ENCODE data around the gene NAA20. TPM values are rescaled to one million over a fixed set of nuclear protein-coding genes. Genes with fewer than 3 reads are reported as not detected.

Gene NAA20
- total RNA-seq, 4 donors from 2014 or later: 18.1 to 27.2 (median 20.8) TPM

GRCh38 chr20:20034486-20034885 lies 17.3 kb downstream of the NAA20 start:
- no peak overlapping the region for H3K27ac ChIP-seq
- TF ChIP-seq EP300 (IDR thresholded peaks at IDR 0.05) (no peak), POLR2A (IDR thresholded peaks at IDR 0.05) (no peak)
- TF ChIP-seq, protein P1, sequence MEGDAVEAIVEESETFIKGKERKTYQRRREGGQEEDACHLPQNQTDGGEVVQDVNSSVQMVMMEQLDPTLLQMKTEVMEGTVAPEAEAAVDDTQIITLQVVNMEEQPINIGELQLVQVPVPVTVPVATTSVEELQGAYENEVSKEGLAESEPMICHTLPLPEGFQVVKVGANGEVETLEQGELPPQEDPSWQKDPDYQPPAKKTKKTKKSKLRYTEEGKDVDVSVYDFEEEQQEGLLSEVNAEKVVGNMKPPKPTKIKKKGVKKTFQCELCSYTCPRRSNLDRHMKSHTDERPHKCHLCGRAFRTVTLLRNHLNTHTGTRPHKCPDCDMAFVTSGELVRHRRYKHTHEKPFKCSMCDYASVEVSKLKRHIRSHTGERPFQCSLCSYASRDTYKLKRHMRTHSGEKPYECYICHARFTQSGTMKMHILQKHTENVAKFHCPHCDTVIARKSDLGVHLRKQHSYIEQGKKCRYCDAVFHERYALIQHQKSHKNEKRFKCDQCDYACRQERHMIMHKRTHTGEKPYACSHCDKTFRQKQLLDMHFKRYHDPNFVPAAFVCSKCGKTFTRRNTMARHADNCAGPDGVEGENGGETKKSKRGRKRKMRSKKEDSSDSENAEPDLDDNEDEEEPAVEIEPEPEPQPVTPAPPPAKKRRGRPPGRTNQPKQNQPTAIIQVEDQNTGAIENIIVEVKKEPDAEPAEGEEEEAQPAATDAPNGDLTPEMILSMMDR (IDR thresholded peaks at IDR 0.05): no peak
- peaks cover 0 to 12% (median 0%) of the 10 kb centered on the region in 4 donors for H3K4me1 ChIP-seq
- peaks cover 2 to 95% (median 36%) of the 10 kb centered on the region in 3 donors for H3K36me3 ChIP-seq
- H3K4me3 ChIP-seq: no peak overlapping the region
- no peaks in the 10 kb centered on the region for H3K9me3 ChIP-seq
- no peak for DNase-seq (ENCODE audit: low spot score in 2 of 2)
- no peaks in the 10 kb centered on the region for H3K27me3 ChIP-seq
- 78 to 83% methylated on average over 4 of the region's 4 CpGs for WGBS, 2 donors

DNA sequence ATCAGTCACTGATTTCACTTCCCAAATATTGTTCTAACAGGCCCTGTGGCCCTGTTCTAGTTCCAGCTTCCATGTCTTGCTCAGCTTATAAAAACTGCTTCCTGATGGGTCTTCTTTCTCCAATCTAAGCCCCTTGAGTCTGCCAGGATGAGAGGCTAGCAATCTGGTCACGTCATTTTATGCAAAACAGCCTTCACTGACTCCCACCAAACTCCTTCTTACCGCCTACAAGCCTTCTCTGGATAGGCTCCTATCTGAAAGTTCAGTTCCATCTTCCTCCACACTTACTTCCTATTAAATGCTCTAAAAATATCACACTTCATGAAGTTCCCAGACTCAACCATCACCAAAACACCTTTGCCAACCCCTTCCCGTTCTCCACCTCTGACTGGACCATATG lies 19.6 kb downstream of the NAA20 start:
- H3K27ac ChIP-seq: no peak overlapping the region
- H3K4me1 ChIP-seq: peaks cover 0 to 12% (median 0%) of the 10 kb centered on the region in 4 donors
- TF ChIP-seq EP300 (IDR thresholded peaks at IDR 0.05): no peak
- TF ChIP-seq, protein P1 (IDR thresholded peaks at IDR 0.05): no peak
- TF ChIP-seq POLR2A (IDR thresholded peaks at IDR 0.05): no peak
- H3K27me3 ChIP-seq: no peaks in the 10 kb centered on the region
- H3K36me3 ChIP-seq: peaks cover 3 to 99% (median 45%) of the 10 kb centered on the region in 3 donors
- no peaks in the 10 kb centered on the region for H3K9me3 ChIP-seq
- no peak overlapping the region for H3K4me3 ChIP-seq
- DNase-seq (ENCODE audit: low spot score in 2 of 2): no peak
- WGBS, 2 donors: 81 to 87% methylated on average over 3 of the region's 3 CpGs

DNA sequence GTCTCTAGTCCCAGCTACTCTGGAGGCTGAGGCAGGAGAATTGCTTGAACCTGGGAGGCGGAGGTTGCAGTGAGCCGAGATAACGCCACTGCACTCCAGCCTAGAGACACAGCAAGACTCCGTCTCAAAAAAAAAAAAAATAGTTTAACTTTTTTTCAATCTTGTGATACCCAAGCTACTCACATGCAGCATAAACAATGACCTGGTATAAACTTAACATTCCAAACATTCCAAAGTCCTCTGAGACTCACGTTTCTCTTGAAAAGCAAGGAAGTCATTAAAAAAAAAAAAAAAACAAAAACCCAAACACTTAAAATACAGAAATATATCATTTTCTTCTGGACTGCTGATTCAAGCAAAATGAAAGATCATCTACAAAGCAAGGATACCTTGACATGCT lies 20.8 kb downstream of the NAA20 start:
- WGBS, 2 donors: 55 to 57% methylated on average over 5 of the region's 5 CpGs
- peaks cover 3 to 99% (median 47%) of the 10 kb centered on the region in 3 donors for H3K36me3 ChIP-seq
- TF ChIP-seq EP300 (IDR thresholded peaks at IDR 0.05): no peak
- TF ChIP-seq, protein P1 (IDR thresholded peaks at IDR 0.05): no peak
- no peak for TF ChIP-seq POLR2A (IDR thresholded peaks at IDR 0.05)

DNA sequence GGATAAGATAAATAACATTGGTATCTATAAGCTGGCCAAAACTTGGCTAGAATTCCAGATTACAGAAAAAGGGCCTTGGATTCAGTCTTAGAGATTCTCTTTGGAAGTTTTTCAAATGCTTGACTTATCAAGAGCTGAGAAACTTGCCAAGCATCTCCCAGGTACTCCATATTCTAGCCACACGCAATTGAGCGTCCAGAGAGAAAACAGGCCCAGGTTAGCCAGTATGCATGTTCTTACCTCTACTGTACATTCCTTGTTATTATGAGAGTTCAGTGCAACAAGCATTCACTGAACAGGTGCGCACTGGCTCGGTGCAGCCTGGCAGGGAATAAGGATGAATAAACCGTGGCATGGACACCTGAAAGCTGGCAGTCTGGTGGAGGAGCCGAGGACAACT lies 21.4 kb downstream of the NAA20 start:
- no peak overlapping the region for H3K4me3 ChIP-seq
- H3K36me3 ChIP-seq: peaks cover 3 to 100% (median 54%) of the 10 kb centered on the region in 3 donors
- no peaks in the 10 kb centered on the region for H3K27me3 ChIP-seq
- H3K9me3 ChIP-seq: no peaks in the 10 kb centered on the region
- no peak for DNase-seq (ENCODE audit: low spot score in 2 of 2)
- TF ChIP-seq EP300 (IDR thresholded peaks at IDR 0.05): no peak
- no peak for TF ChIP-seq POLR2A (IDR thresholded peaks at IDR 0.05)
- TF ChIP-seq, protein P1 (IDR thresholded peaks at IDR 0.05): no peak
- 90 to 93% methylated on average over 6 of the region's 6 CpGs for WGBS, 2 donors
- H3K4me1 ChIP-seq: peaks cover 0 to 12% (median 0%) of the 10 kb centered on the region in 4 donors
- H3K27ac ChIP-seq: no peak overlapping the region

More for the DNA sequence above, 20.8 kb downstream of the NAA20 start:
- Histone ChIP-seq H3K4me1 (peaks cover 0 to 12% (median 0%) of the 10 kb centered on the region in 4 donors), H3K4me3 (no peak overlapping the region), H3K27me3 (no peaks in the 10 kb centered on the region), H3K27ac (no peak overlapping the region), H3K9me3 (no peaks in the 10 kb centered on the region)
- no peak for DNase-seq (ENCODE audit: low spot score in 2 of 2)

DNA sequence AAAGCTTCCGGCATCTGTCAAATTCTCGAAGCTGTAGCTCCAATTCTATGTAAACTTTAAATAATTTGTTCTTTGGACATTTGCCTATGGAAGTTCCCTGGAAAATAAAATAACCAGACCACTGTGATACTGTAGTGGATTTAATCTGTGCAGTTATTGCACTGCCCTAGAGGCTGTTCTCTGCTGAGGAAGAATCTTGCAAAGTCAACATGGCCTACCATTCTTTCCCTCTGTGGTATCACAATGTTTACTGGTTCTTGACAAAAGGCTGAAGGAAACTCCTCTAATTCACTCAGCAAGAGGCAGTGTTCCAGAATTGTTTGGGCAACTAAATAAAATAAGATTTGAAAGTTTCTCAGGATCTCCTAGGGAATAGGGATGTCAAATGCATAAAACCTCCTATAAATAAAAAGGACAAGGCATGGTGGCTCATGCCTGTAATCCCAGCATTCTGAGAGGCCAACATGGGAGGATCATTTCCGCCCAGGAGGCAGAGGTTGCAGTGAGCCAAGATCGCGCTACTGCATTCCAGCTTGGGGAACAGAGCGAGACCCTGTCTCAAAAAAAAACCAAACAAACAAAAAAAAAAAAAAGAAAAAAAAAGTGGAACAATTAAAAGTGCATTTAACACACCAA lies 22.7 kb downstream of the NAA20 start:
- 93 to 95% methylated on average over 6 of the region's 6 CpGs for WGBS, 2 donors
- Histone ChIP-seq H3K4me1 (peaks cover 0 to 12% (median 0%) of the 10 kb centered on the region in 4 donors), H3K9me3 (no peaks in the 10 kb centered on the region), H3K36me3 (peaks cover 7 to 100% (median 63%) of the 10 kb centered on the region in 3 donors), H3K27me3 (no peaks in the 10 kb centered on the region), H3K4me3 (no peak overlapping the region), H3K27ac (no peak overlapping the region)
- TF ChIP-seq EP300 (IDR thresholded peaks at IDR 0.05) (no peak), POLR2A (IDR thresholded peaks at IDR 0.05) (no peak)
- TF ChIP-seq, protein P1 (IDR thresholded peaks at IDR 0.05): no peak
- no peak for DNase-seq (ENCODE audit: low spot score in 2 of 2)

Data from tibial nerve (tissue), 4 donors.